ENCODE data around the gene SUB1.
A peak's percentile ranks its signal among the peaks of the same experiment; 100 is the strongest.
"Not testable (repeated sequence)": the region's sequence is repeated elsewhere in the genome, so short reads cannot be mapped to it uniquely, and the experiment has no call there.

The SUB1 gene

GRCh38 chr5:32598997-32599549 is 13.7 kb downstream of the SUB1 start:
- DNase-seq (ENCODE audit: low spot score): no peak

- no peak for DNase-seq (ENCODE audit: low spot score)
Observed at GRCh38 chr5:32600054-32600622, 14.8 kb downstream of the SUB1 start.

DNA sequence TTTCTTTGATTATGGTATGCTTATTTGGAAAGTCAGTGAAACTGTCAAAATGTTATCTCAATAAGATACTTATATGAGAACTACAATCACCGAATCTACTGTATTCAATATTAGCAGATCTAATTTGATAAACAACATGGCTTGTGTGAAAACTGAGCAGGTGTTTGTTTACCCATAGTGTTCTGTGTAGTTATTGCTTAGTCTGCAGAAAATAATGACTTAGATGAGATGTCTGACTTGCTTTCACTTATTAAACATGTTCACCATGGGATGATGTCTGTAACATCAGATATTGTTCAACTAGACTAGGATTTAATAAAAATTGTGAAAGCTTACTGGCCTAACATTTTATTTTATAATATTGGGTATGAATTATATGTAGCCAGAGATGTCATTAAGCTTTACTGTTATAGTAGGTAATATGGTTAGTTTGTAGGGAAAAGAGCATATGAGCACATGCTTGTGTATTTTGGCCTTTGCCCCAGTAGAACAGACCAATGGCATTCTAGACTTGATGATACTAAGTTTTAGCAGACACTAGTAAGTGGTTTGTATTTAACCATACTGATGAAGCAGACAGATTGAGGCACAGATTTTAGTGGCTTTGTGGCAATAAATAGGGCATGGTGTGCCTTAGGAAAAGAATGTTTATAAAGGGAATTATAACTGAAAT is 16.4 kb downstream of the SUB1 start:
- no peak for DNase-seq (ENCODE audit: low spot score)

- no peak for DNase-seq (ENCODE audit: low spot score)
Observed at GRCh38 chr5:32602906-32603305, 17.5 kb downstream of the SUB1 start.

- DNase-seq (ENCODE audit: low spot score): no peak
Observed at GRCh38 chr5:32604800-32605765, 19.7 kb downstream of the SUB1 start.

- DNase-seq (ENCODE audit: low spot score): no peak
Observed at GRCh38 chr5:32605766-32606152, 20.4 kb downstream of the SUB1 start.

DNA sequence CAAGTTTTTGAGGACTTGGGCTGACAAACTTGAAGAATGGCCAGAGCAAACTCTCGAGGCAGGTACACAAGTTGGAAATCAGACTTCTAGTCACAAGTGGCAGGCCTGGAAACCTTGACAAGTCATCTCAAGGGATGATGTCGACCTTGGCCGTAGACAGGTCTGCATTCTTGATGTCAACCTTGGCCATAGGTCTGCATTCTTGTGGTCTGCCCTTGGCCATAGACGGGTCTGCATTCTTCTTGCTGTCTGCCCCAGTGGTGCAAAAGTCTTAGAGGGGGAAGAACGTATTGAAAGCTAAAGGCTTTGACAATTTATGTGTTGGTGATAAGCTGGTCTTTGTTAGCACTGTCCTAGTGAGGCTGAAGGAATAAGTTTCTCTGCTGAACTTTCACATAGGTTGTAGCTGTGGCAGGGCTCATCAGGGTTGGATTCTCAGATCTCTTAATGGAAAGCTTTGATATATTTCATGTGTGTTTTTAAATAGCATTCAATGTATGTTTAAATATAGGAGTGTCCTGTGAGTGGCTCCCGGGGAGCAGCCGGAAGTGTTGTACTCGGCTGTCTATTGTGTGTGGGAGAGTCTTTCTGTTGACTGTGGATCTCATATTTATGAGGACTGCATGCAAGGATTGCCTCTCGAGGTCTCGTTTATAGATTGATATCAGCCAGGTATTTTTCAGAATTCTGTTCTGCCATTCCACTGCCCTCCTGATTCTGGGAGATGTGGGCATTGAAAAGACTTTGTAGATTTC is 27.0 kb downstream of the SUB1 start:
- DNase-seq (ENCODE audit: low spot score): no peak

- DNase-seq (ENCODE audit: low spot score): peak; percentile 74
Observed at GRCh38 chr5:32613050-32613672, 27.8 kb downstream of the SUB1 start.

- no peak for DNase-seq (ENCODE audit: low spot score)
Observed at GRCh38 chr5:32615236-32615635, 29.9 kb downstream of the SUB1 start.

DNA sequence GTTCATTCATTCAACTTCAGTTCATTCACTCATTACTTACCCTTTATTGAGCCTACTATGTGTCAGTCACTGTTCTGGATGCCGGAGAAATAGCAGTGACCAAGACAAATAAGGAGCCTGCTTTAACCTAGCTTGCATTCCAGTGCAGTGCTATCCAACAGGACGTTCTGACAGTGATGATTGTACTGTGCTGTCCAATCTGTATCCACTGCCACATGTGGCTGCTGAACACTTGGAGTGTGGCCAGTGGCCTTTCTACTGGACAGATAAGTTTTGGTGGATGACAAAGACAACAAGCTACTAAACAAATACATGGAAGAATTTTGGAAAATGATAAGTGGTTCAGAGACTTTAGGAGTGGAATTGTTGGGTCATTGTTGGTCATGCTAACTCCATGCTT is 33.6 kb downstream of the SUB1 start:
- no peak for DNase-seq (ENCODE audit: low spot score)

GRCh38 chr5:32621256-32621655 is 35.9 kb downstream of the SUB1 start:
- DNase-seq (ENCODE audit: low spot score): no peak

DNA sequence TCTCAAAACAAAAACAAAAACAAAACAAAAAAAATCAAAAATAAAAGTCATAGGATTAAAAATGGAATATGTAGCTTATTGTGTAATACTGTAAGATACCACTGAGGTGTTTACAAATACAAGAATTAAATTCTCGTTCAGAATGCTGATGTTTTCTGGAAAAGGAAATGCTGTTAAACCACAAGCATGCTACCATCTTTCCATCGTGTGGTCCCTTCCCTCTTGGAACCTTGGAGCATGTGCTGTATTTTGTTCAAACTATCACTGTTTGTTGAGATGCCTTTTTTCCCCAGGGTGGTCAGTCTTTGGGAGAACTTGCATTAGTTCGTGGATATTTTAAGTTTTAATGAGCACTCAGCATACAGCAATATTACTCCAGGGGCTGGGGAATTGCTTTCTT is 39.7 kb downstream of the SUB1 start:
- DNase-seq (ENCODE audit: low spot score): no peak

DNA sequence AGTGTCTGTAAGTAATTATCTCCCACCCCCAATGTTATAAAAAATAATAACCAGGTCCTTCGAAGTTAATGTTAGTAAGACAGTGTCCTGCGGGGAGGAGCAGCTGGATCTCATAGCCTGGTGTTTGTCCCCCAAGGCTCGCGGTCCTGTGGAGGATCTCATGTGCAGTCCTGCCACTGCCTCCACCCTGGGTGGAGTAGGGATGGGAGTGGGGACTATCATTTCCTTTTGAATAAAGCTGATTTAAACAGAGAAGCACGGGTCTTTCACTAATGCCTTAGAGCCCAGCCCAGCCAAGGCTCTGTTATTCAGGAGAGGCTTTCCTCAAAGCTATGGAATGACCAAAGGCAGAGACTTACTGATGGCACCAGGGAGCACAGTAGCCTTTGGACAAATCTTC is 40.2 kb downstream of the SUB1 start:
- no peak for DNase-seq (ENCODE audit: low spot score)

- DNase-seq (ENCODE audit: low spot score): no peak
Observed at GRCh38 chr5:32627219-32627870, 42.0 kb downstream of the SUB1 start.

DNA sequence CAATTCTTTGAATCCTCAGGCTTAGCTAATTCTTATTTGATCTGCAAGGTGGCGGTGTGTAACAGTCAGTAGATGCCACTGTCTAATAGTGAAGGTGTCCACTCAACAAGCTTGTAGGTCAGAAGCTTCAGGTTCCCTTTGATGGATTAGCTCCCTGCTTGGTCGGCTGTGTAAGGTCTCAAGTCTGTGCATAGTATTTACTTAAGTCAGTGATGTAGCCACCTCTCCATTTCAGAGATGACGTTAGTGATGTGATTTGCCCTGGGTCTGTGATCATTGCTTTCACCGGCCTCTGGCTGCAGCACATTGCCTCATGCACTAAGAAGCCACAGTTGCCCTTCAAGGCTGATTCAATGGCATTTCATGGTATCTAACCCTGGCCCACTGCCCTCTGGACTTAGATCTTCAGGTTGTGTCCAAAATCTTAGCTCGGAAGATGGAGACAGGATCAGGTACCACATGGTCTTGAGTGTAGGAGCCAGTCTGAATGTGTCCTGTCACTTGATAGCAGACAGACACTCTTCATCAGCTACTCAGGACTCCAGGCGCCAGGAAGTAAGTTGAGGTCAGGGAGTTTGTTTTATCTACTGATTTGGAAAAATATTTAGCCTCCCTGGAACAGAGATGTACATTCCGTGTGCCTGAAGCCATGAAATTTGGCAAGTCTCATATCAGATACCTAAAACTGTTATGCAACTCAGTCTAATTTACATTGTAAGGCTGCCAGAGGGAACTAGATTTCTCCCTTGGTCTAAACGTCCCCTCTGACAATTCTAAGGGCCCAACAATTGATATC is 42.9 kb downstream of the SUB1 start:
- DNase-seq (ENCODE audit: low spot score): peak; percentile 34

- peak; percentile 84 for DNase-seq (ENCODE audit: low spot score)
Observed at GRCh38 chr5:32630867-32631491, 45.6 kb downstream of the SUB1 start.

- DNase-seq (ENCODE audit: low spot score): not testable (repeated sequence)
Observed at GRCh38 chr5:32633017-32633416, 47.7 kb downstream of the SUB1 start.

DNA sequence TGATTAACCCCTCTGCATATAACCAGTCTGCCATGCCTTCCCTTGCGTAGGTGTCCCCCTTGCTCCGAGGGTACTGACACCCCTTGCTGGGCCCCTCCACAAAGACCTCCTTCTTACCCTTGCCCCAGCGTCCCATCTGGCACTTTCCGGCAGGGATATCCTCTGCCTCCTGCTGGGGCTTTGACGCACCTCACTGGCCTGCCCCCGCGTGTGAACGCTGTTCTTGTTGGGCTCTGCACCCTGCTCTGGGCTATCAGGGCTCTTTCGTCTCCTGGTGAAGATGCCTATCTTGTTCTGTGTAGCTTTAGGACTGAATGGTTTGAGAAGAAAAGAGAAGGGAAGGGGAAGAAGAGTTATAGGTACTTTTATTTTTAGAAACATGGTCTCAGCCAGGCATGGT is 53.0 kb downstream of the SUB1 start:
- no peak for DNase-seq (ENCODE audit: low spot score)

GRCh38 chr5:32639943-32640342 is 54.6 kb downstream of the SUB1 start:
- DNase-seq (ENCODE audit: low spot score): no peak
